SK-N-SH (cell line): ENCODE data around the gene AGRN. TPM values are rescaled to one million over a fixed set of nuclear protein-coding genes. Genes with fewer than 3 reads are reported as not detected.

Experiments
- CTCF ChIA-PET: fragments of 300-600, 350-600 bp; formaldehyde crosslinking; extraction: SDS; loops from one replicate; lab custom pipeline; 2021; lab: Yijun Ruan, JAX
- POLR2A ChIA-PET: fragments of 350-600 bp; sonication (Branson Sonifier 250); formaldehyde crosslinking; extraction: SDS; loops from one replicate; lab custom pipeline; 2020; ENCODE audit warnings: antibody characterized with exemption, inconsistent platforms; lab: Yijun Ruan, JAX
- DNase-seq: peaks from one replicate; pipeline ENCODE4 v3.0.0; 2012
- H2AFZ ChIP-seq: fragments of 200-600 bp; sonication (generic); 2 replicates; pipeline ENCODE4 v1.8.1; 2016; ENCODE audit warnings: antibody characterized with exemption, mild to moderate bottlenecking, low read depth
- H3F3A ChIP-seq: fragments of 200-600 bp; sonication (generic); replicated peaks from 2 replicates; pipeline ENCODE3; 2016; ENCODE audit warnings: antibody characterized with exemption, mild to moderate bottlenecking; ENCODE audit not compliant: insufficient read depth
- H3K27ac ChIP-seq, 2 experiments: fragments of 200-500 bp in 1 of 2; fragments of 200-600 bp in 1 of 2; sonication (Bioruptor generic) in 1 of 2; sonication (generic), shearing (Covaris generic) in 1 of 2; 2 replicates each; pipeline versions ENCODE4 v1.5.1 to v1.6.1; 2014 to 2016; ENCODE audit warnings: low read depth in 2 of 2, inconsistent platforms in 1 of 2, low read length in 1 of 2, mild to moderate bottlenecking in 1 of 2, mixed read lengths in 1 of 2
- H3K27me3 ChIP-seq: fragments of 200-600 bp; sonication (generic), shearing (Covaris generic); 2 replicates; pipeline ENCODE4 v1.6.1; 2016; ENCODE audit warnings: mixed run types; ENCODE audit not compliant: insufficient read depth
- H3K36me3 ChIP-seq, 2 experiments: fragments of 200-500 bp in 1 of 2; fragments of 200-600 bp in 1 of 2; sonication (Bioruptor generic) in 1 of 2; sonication (generic) in 1 of 2; replicated peaks in 1 of 2; 2 replicates each; pipeline versions ENCODE3 to v1.5.1; 2014 to 2016; ENCODE audit warnings: low read length in 1 of 2, mild to moderate bottlenecking in 1 of 2; ENCODE audit not compliant: insufficient read depth in 2 of 2, control insufficient read depth in 1 of 2
- H3K4me1 ChIP-seq, 2 experiments: fragments of 200-500 bp in 1 of 2; fragments of 200-600 bp in 1 of 2; sonication (Bioruptor generic) in 1 of 2; sonication (generic), shearing (Covaris generic) in 1 of 2; 2 replicates each; pipeline versions ENCODE4 v1.5.1 to v1.6.1; 2014 to 2016; ENCODE audit warnings: low read depth in 1 of 2, low read length in 1 of 2, mixed run types in 1 of 2; ENCODE audit not compliant: insufficient read depth in 2 of 2, control insufficient read depth in 1 of 2
- H3K4me2 ChIP-seq: fragments of 200-600 bp; sonication (generic), shearing (Covaris generic); 2 replicates; pipeline ENCODE4 v1.6.1; 2017; ENCODE audit warnings: mixed run types
- H3K4me3 ChIP-seq, 2 experiments: fragments of 200-500 bp in 1 of 2; fragments of 200-600 bp in 1 of 2; sonication (Bioruptor generic) in 1 of 2; sonication (generic), shearing (Covaris generic) in 1 of 2; 2 replicates each; pipeline versions ENCODE4 v1.5.1 to v1.8.1; 2014 to 2016; ENCODE audit warnings: low read depth in 2 of 2, inconsistent platforms in 1 of 2, low read length in 1 of 2, mild to moderate bottlenecking in 1 of 2, mixed read lengths in 1 of 2, moderate library complexity in 1 of 2
- H3K79me2 ChIP-seq: fragments of 200-600 bp; sonication (generic); 2 replicates; pipeline ENCODE4 v1.8.1; 2017; ENCODE audit warnings: mild to moderate bottlenecking; ENCODE audit not compliant: insufficient read depth
- H3K9ac ChIP-seq: fragments of 200-600 bp; sonication (generic); 2 replicates; pipeline ENCODE4 v1.6.1; 2017; ENCODE audit warnings: mixed run types
- H3K9me2 ChIP-seq: fragments of 200-600 bp; sonication (generic); 2 replicates; pipeline ENCODE4 v1.6.1; 2017; ENCODE audit warnings: mixed run types
- H3K9me3 ChIP-seq: fragments of 200-600 bp; sonication (generic); 2 replicates; pipeline ENCODE4 v1.6.1; 2017; ENCODE audit warnings: mixed run types, mild to moderate bottlenecking, moderate library complexity
- H4K20me1 ChIP-seq: fragments of 200-600 bp; sonication (generic); 2 replicates; pipeline ENCODE4 v1.6.1; 2017; ENCODE audit warnings: mild to moderate bottlenecking, mixed run types; ENCODE audit not compliant: insufficient read depth
- CHD2 ChIP-seq: fragments of 150-350 bp; IDR thresholded peaks from 2 replicates; pipeline ENCODE4 v1.6.1; 2018; ENCODE audit warnings: low read length; ENCODE audit not compliant: partially characterized antibody
- CTCF ChIP-seq: fragments of 200-600 bp; sonication (generic); IDR thresholded peaks from 2 replicates; pipeline ENCODE4 v1.6.1; 2017; ENCODE audit warnings: antibody characterized with exemption, mild to moderate bottlenecking, moderate library complexity
- EP300 ChIP-seq, 2 experiments: IDR thresholded peaks; 2 replicates each; pipeline versions ENCODE4 v1.4.0 to v1.6.1; 2012; ENCODE audit warnings: borderline replicate concordance in 1 of 2, low read depth in 1 of 2, low read length in 1 of 2
- FOSL2 ChIP-seq: IDR thresholded peaks from 2 replicates; pipeline ENCODE4 v1.4.0; 2012; ENCODE audit warnings: low read depth, mild to moderate bottlenecking, moderate library complexity, borderline replicate concordance
- FOXM1 ChIP-seq: IDR thresholded peaks from 2 replicates; pipeline ENCODE4 v1.4.0; 2012; ENCODE audit warnings: low read depth, mild to moderate bottlenecking
- GABPA ChIP-seq: IDR thresholded peaks from 2 replicates; pipeline ENCODE4 v1.4.0; 2012; ENCODE audit warnings: low read depth, mild to moderate bottlenecking
- GATA2 ChIP-seq: sonication (generic); formaldehyde crosslinking; IDR thresholded peaks from 2 replicates; pipeline ENCODE4 v1.5.0; 2020; ENCODE audit warnings: mild to moderate bottlenecking, missing genetic modification reagents
- IRF3 ChIP-seq: fragments of 150-350 bp; IDR thresholded peaks from 2 replicates; pipeline ENCODE4 v1.6.1; 2016; ENCODE audit warnings: mild to moderate bottlenecking, low read depth, low read length
- MAX ChIP-seq: IDR thresholded peaks from 2 replicates; pipeline ENCODE4 v1.4.0; 2012; ENCODE audit warnings: low read depth
- MEF2A ChIP-seq: IDR thresholded peaks from 2 replicates; pipeline ENCODE4 v1.4.0; 2012; ENCODE audit warnings: low read depth, borderline replicate concordance
- MXI1 ChIP-seq: IDR thresholded peaks from 2 replicates; pipeline ENCODE4 v1.6.1; 2012; ENCODE audit warnings: mild to moderate bottlenecking, low read depth, low read length, improper control_type of control experiment
- PBX3 ChIP-seq: IDR thresholded peaks from 2 replicates; pipeline ENCODE4; 2012
- POLR2AphosphoS5 ChIP-seq: IDR thresholded peaks from 2 replicates; pipeline ENCODE4 v1.6.1; 2012; ENCODE audit warnings: low read depth, low read length
- RAD21 ChIP-seq: IDR thresholded peaks from 2 replicates; pipeline ENCODE4 v1.6.1; 2012; ENCODE audit warnings: mild to moderate bottlenecking, low read length
- SMC3 ChIP-seq: IDR thresholded peaks from 2 replicates; pipeline ENCODE4 v1.6.1; 2012; ENCODE audit warnings: low read depth, low read length, improper control_type of control experiment
- TCF12 ChIP-seq: IDR thresholded peaks from 2 replicates; pipeline ENCODE4 v1.4.0; 2012
- TEAD4 ChIP-seq: IDR thresholded peaks from 2 replicates; pipeline ENCODE4 v1.4.0; 2012; ENCODE audit warnings: mild to moderate bottlenecking, borderline replicate concordance; ENCODE audit not compliant: insufficient read depth
- ZBTB33 ChIP-seq: IDR thresholded peaks from 2 replicates; pipeline ENCODE4 v1.4.0; 2012; ENCODE audit warnings: low read depth, borderline replicate concordance
- WGBS: methylation state at CpG from one replicate; pipeline ENCODE4 v1.1.6; 2017; ENCODE audit warnings: low lambda C conversion rate; 5-methylcytosine and 5-hydroxymethylcytosine counted together
- polyA plus RNA-seq, 3 experiments: library from polyadenylated mRNA; depleted of rRNA; stranded (reverse); fragments of >200 nt; gene quantifications; 2 replicates each; pipeline ENCODE4 v1.2.3, GENCODE V29; 2012

AGRN gene
- polyA plus RNA-seq, 1 of the 3 experiments (the other 2 are of a cell fraction) = 31.6 TPM

- Histone ChIP-seq H4K20me1 (peaks cover 6% of the 10 kb centered on the region; the same call in 1 of the 2 replicates), H3K27me3 (peaks cover 15% of the 10 kb centered on the region; the same call in 1 of the 2 replicates), H3F3A (peaks cover 13% of the 10 kb centered on the region), H2AFZ (no peak overlapping the region), H3K9ac (no peak overlapping the region), H3K4me1 (peaks cover 0 to 10% of the 10 kb centered on the region in 2 experiments; a peak in 1 of 4 replicates), H3K9me3 (no peaks in the 10 kb centered on the region), H3K9me2 (no peaks in the 10 kb centered on the region), H3K79me2 (no peaks in the 10 kb centered on the region), H3K27ac (no peak overlapping the region), H3K36me3 (no peaks in the 10 kb centered on the region), H3K4me3 (no peak overlapping the region; a peak in 1 of 4 replicates), H3K4me2 (peak overlapping the region; percentile 52; the same call in 1 of the 2 replicates)
- DNase-seq = peak; percentile 93
- CTCF ChIA-PET = interaction anchor here (0.7 to 15.4 kb wide), 27 partner anchors 8 to 1469 kb away, joined by 3 to 216 read pairs (median 6); partner anchors contain the start of genes AGRN, PERM1 and RNF223
- peak; percentile 42; the same call in 1 of the 2 replicates for TF ChIP-seq FOSL2
- no peak for TF ChIP-seq MEF2A
- TF ChIP-seq TEAD4 = no peak
- peak; percentile 83 for TF ChIP-seq SMC3
- no peak for TF ChIP-seq GATA2 (CRISPR knock-in tag)
- peak; percentile 67 for TF ChIP-seq RAD21
- no peak for TF ChIP-seq GABPA
- no peak for TF ChIP-seq FOXM1
- no peak for TF ChIP-seq EP300 (IDR thresholded peaks at IDR 0.05; ENCODE audit: borderline replicate concordance in 1 of 2, low read depth in 1 of 2, low read length in 1 of 2)
- no peak for TF ChIP-seq CHD2
- peak; percentile 33; the same call in 1 of the 2 replicates for TF ChIP-seq TCF12
- TF ChIP-seq CTCF = peak; percentile 69
- no peak for TF ChIP-seq MXI1
- no peak for TF ChIP-seq POLR2AphosphoS5
- 0 out of 2 replicates have a peak, but pooled peaks have one; percentile 15 for TF ChIP-seq PBX3
- TF ChIP-seq ZBTB33 = no peak
- no peak for TF ChIP-seq MAX
- TF ChIP-seq IRF3 = no peak
- POLR2A ChIA-PET = no interaction called here
- WGBS = 11% methylated on average over 6 of the region's 50 CpGs
Observed at GRCh38 chr1:1063945-1064831, 44.3 kb downstream of the AGRN start.
